ENCODE results near the gene SAA2. TPM values are rescaled to one million over a fixed set of nuclear protein-coding genes. Genes with fewer than 3 reads are reported as not detected.
A peak's percentile ranks its signal among the peaks of the same experiment; 100 is the strongest.

The SAA2 gene
- total and polyA plus RNA-seq, 2 of the 4 experiments (the other 2 are of a cell fraction): not detected

- Histone ChIP-seq H3K27ac (ENCODE audit: insufficient read depth, low read length) (no peak overlapping the region), H3K4me2 (ENCODE audit: low read depth, low read length) (no peak overlapping the region), H3K23ac (ENCODE audit: low read depth, low read length) (no peak overlapping the region), H3K79me1 (ENCODE audit: low read depth in 1 of 2, low read length in 2 of 2) (no peaks in the 10 kb centered on the region), H3K27me3 (ENCODE audit: control insufficient read depth, insufficient read depth, low read length) (no peaks in the 10 kb centered on the region; the same call in 1 of the 2 replicates), H4K8ac (ENCODE audit: low read depth in 2 of 2, low read length in 2 of 2) (no peak overlapping the region), H3K4me1 (ENCODE audit: control insufficient read depth, insufficient read depth, low read length) (no peaks in the 10 kb centered on the region), H4K20me1 (ENCODE audit: insufficient read depth, low read length) (no peaks in the 10 kb centered on the region), H2BK20ac (ENCODE audit: low read depth, low read length) (no peak overlapping the region), H3K9me1 (ENCODE audit: insufficient read depth, low read length) (no peaks in the 10 kb centered on the region), H3K9ac (ENCODE audit: low read depth, low read length) (no peak overlapping the region), H3K4me3 (ENCODE audit: insufficient read depth, low read depth, low read length) (no peak overlapping the region), H3K36me3 (ENCODE audit: control insufficient read depth, insufficient read depth, low read length) (no peaks in the 10 kb centered on the region), H3K9me3 (ENCODE audit: control insufficient read depth, insufficient read depth, low read length) (no peaks in the 10 kb centered on the region), H4K5ac (ENCODE audit: low read depth, low read length) (no peak overlapping the region), H4K91ac (ENCODE audit: insufficient read depth, low read depth, low read length) (no peak overlapping the region), H2BK15ac (ENCODE audit: low read depth, low read length) (no peak overlapping the region), H3K18ac (ENCODE audit: low read depth, low read length) (no peak overlapping the region), H2AFZ (replicated peaks; ENCODE audit: low read length, poor library complexity) (no peak overlapping the region), H2BK5ac (ENCODE audit: low read depth, low read length, poor library complexity, severe bottlenecking) (peak overlapping the region; percentile 78), H2AK9ac (replicated peaks; ENCODE audit: low read depth, low read length, poor library complexity) (no peak overlapping the region), H3K4ac (ENCODE audit: low read depth, low read length) (no peak overlapping the region), H2BK120ac (ENCODE audit: low read depth, low read length) (no peak overlapping the region), H2AK5ac (ENCODE audit: low read depth, low read length) (no peak overlapping the region), H3K14ac (replicated peaks; ENCODE audit: low read depth, low read length) (no peak overlapping the region), H3K56ac (ENCODE audit: extremely low read depth, insufficient read depth, low read length) (no peak overlapping the region)
- no CpG with 5 or more reads among the region's 3 CpGs for WGBS, 2 experiments (ENCODE audit: extremely low coverage in 2 of 2, insufficient read length in 1 of 2)
- TF ChIP-seq CTCF (conservative IDR thresholded peaks at IDR 0.05; ENCODE audit: low read depth, low read length) (no peak), SMC3 (IDR thresholded peaks at IDR 0.05; ENCODE audit: low read depth, low read length) (no peak), USF2 (IDR thresholded peaks at IDR 0.05; ENCODE audit: low read depth, low read length) (no peak), CHD1 (IDR thresholded peaks at IDR 0.05; ENCODE audit: low read depth, low read length) (no peak), MXI1 (IDR thresholded peaks at IDR 0.05; ENCODE audit: borderline replicate concordance, low read depth, low read length) (no peak), MAFK (IDR thresholded peaks at IDR 0.05; ENCODE audit: low read depth, low read length) (no peak), CEBPB (IDR thresholded peaks at IDR 0.05; ENCODE audit: low read depth, low read length) (no peak), ELK1 (IDR thresholded peaks at IDR 0.05; ENCODE audit: borderline replicate concordance, low read depth, low read length) (no peak)
- CTCF ChIA-PET: interaction anchor here (1.0 kb wide), 1 partner anchor 21 kb away, joined by 3 read pairs; no protein-coding TSS in a partner anchor
- ATAC-seq (ENCODE audit: low read depth): no peak
- no TSS peak for BruUV-seq (replicated peaks)
- POLR2A ChIA-PET (ENCODE audit: unreplicated experiment): no interaction called here
- dilution Hi-C loops (cut with HindIII; ENCODE audit: low sequenced_read_pairs, unreplicated experiment) (no loop called here), in situ Hi-C loops (cut with MboI; ENCODE audit: low sequenced_read_pairs) (no loop called here), intact Hi-C loops (cut with micrococcal nuclease) (no loop called here)
- no peak for DNase-seq
These were observed 25.6 kb downstream of the SAA2 start for GRCh38 chr11:18222814-18223421.

All from IMR-90 (cell line).